IMR-90 (cell line): ENCODE data around the gene MOAP1. TPM values are rescaled to one million over a fixed set of nuclear protein-coding genes. Genes with fewer than 3 reads are reported as not detected.
"Not testable (repeated sequence)": the region's sequence is repeated elsewhere in the genome, so short reads cannot be mapped to it uniquely, and the experiment has no call there.

Source experiments
- ATAC-seq: fragments of 200-7000 bp; cut with Tn5 transposase; 2 replicates; pipeline ENCODE4 v1.9.1; 2020; ENCODE audit warnings: low read depth, mild to moderate bottlenecking, moderate library complexity
- BruUV-seq: library from RNA; stranded (reverse); fragments of 400-500 nt; replicated peaks from 2 replicates; lab custom pipeline; 2021; lab: Mats Ljungman, UMichigan
- CTCF ChIA-PET: fragments of 300-600 bp; formaldehyde crosslinking; extraction: SDS; loops from one replicate; lab custom pipeline; 2021; ENCODE audit warnings: antibody characterized with exemption; lab: Yijun Ruan, JAX
- POLR2A ChIA-PET: fragments of 300-600 bp; sonication (Branson Sonifier 250); formaldehyde crosslinking; loops from one replicate; lab custom pipeline; 2022; ENCODE audit warnings: antibody characterized with exemption; ENCODE audit not compliant: unreplicated experiment; lab: Charles Lee
- DNase-seq: peaks from one replicate; pipeline ENCODE4 v3.0.0; 2013
- H2AFZ ChIP-seq: replicated peaks from 2 replicates; pipeline ENCODE3; 2013; ENCODE audit warnings: low read length, mild to moderate bottlenecking; ENCODE audit not compliant: poor library complexity
- H2AK5ac ChIP-seq: 2 replicates; pipeline ENCODE4 v1.6.1; 2013; ENCODE audit warnings: low read depth, low read length, inconsistent platforms
- H2AK9ac ChIP-seq: replicated peaks from 2 replicates; pipeline ENCODE3; 2013; ENCODE audit warnings: mild to moderate bottlenecking, low read depth, low read length, moderate library complexity; ENCODE audit not compliant: poor library complexity
- H2BK120ac ChIP-seq: 2 replicates; pipeline ENCODE4 v1.6.1; 2013; ENCODE audit warnings: low read depth, low read length, inconsistent platforms
- H2BK15ac ChIP-seq: 3 replicates; pipeline ENCODE4 v1.6.1; 2013; ENCODE audit warnings: low read depth, low read length, inconsistent platforms
- H2BK20ac ChIP-seq: 2 replicates; pipeline ENCODE4 v1.6.1; 2013; ENCODE audit warnings: low read depth, mild to moderate bottlenecking, inconsistent platforms, low read length, moderate library complexity
- H2BK5ac ChIP-seq: 2 replicates; pipeline ENCODE4 v1.6.1; 2013; ENCODE audit warnings: mild to moderate bottlenecking, low read depth, low read length, inconsistent platforms; ENCODE audit not compliant: poor library complexity, severe bottlenecking
- H3K14ac ChIP-seq: replicated peaks from 2 replicates; pipeline ENCODE4 v1.6.1; 2013; ENCODE audit warnings: low read depth, low read length, inconsistent platforms
- H3K18ac ChIP-seq: 2 replicates; pipeline ENCODE4 v1.6.1; 2013; ENCODE audit warnings: low read depth, low read length, control low read depth
- H3K23ac ChIP-seq: 2 replicates; pipeline ENCODE4 v1.6.1; 2013; ENCODE audit warnings: low read depth, low read length, inconsistent platforms
- H3K27ac ChIP-seq: 2 replicates; pipeline ENCODE4 v1.5.1; 2013; ENCODE audit warnings: mild to moderate bottlenecking, control low read depth, low read length; ENCODE audit not compliant: insufficient read depth
- H3K27me3 ChIP-seq: 2 replicates; pipeline ENCODE4 v1.6.1; 2013; ENCODE audit warnings: low read length; ENCODE audit not compliant: control insufficient read depth, insufficient read depth
- H3K36me3 ChIP-seq: 2 replicates; pipeline ENCODE4 v1.6.1; 2013; ENCODE audit warnings: low read length, mixed read lengths; ENCODE audit not compliant: control insufficient read depth, insufficient read depth
- H3K4ac ChIP-seq: 2 replicates; pipeline ENCODE4 v1.6.1; 2013; ENCODE audit warnings: low read depth, low read length, inconsistent platforms
- H3K4me1 ChIP-seq: 2 replicates; pipeline ENCODE4 v1.6.1; 2013; ENCODE audit warnings: low read length, mixed read lengths; ENCODE audit not compliant: control insufficient read depth, insufficient read depth
- H3K4me2 ChIP-seq: 2 replicates; pipeline ENCODE4 v1.6.1; 2013; ENCODE audit warnings: low read depth, mild to moderate bottlenecking, control low read depth, low read length, moderate library complexity
- H3K4me3 ChIP-seq: 2 replicates; pipeline ENCODE4 v1.5.1; 2013; ENCODE audit warnings: low read depth, mild to moderate bottlenecking, control low read depth, low read length, moderate library complexity; ENCODE audit not compliant: insufficient read depth
- H3K56ac ChIP-seq: 2 replicates; pipeline ENCODE4 v1.6.1; 2013; ENCODE audit warnings: low read length, inconsistent platforms; ENCODE audit not compliant: insufficient read depth; ENCODE audit errors: extremely low read depth
- H3K79me1 ChIP-seq, 2 experiments: 2 replicates each; pipeline ENCODE4 v1.6.1; 2013; ENCODE audit warnings: low read length in 2 of 2, inconsistent platforms in 1 of 2, low read depth in 1 of 2
- H3K9ac ChIP-seq: 2 replicates; pipeline ENCODE4 v1.6.1; 2013; ENCODE audit warnings: low read depth, low read length, control low read depth
- H3K9me1 ChIP-seq: 2 replicates; pipeline ENCODE4 v1.6.1; 2013; ENCODE audit warnings: low read length, inconsistent platforms; ENCODE audit not compliant: insufficient read depth
- H3K9me3 ChIP-seq: 2 replicates; pipeline ENCODE4 v1.6.1; 2013; ENCODE audit warnings: low read length; ENCODE audit not compliant: control insufficient read depth, insufficient read depth
- H4K20me1 ChIP-seq: 2 replicates; pipeline ENCODE4 v1.6.1; 2013; ENCODE audit warnings: low read length, inconsistent platforms; ENCODE audit not compliant: insufficient read depth
- H4K5ac ChIP-seq: 2 replicates; pipeline ENCODE4 v1.6.1; 2013; ENCODE audit warnings: mild to moderate bottlenecking, low read depth, low read length, control low read depth
- H4K8ac ChIP-seq, 2 experiments: 2 replicates each; pipeline ENCODE4 v1.6.1; 2013; ENCODE audit warnings: low read depth in 2 of 2, low read length in 2 of 2, control low read depth in 1 of 2, inconsistent platforms in 1 of 2
- H4K91ac ChIP-seq: 2 replicates; pipeline ENCODE4 v1.6.1; 2013; ENCODE audit warnings: low read depth, low read length, inconsistent platforms; ENCODE audit not compliant: insufficient read depth
- WGBS, 2 experiments: methylation state at CpG; one replicate each; pipeline versions ENCODE4 v1.1.5 to v1.1.7; 2013; ENCODE audit warnings: missing lambda C conversion rate in 2 of 2; ENCODE audit not compliant: insufficient read length in 1 of 2; ENCODE audit errors: extremely low coverage in 2 of 2; 5-methylcytosine and 5-hydroxymethylcytosine counted together
- dilution Hi-C: fragments of 300-500 bp; cut with HindIII; formaldehyde crosslinking; loops from one replicate; pipeline ENCODE4 v1.14.3; 2018; ENCODE audit warnings: low sequenced_read_pairs; ENCODE audit not compliant: unreplicated experiment
- in situ Hi-C: fragments of 300-500 bp; cut with MboI; formaldehyde crosslinking; loops from 3 replicates; pipeline ENCODE4 v1.14.3; 2019; ENCODE audit warnings: low sequenced_read_pairs, inconsistent platforms, mixed read lengths
- intact Hi-C: fragments of 100-400 bp; cut with micrococcal nuclease; formaldehyde crosslinking; loops from 2 replicates; pipeline ENCODE4 v1.10.0; 2022
- polyA plus RNA-seq, 3 experiments: library from polyadenylated mRNA; depleted of rRNA; stranded (reverse); fragments of >200 nt; gene quantifications; 2 replicates each; pipeline ENCODE4 v1.2.3, GENCODE V29; 2012; ENCODE audit warnings: low replicate concordance in 1 of 3
- total RNA-seq: library from RNA; depleted of rRNA; stranded (reverse); fragments of >200 nt; gene quantifications from 2 replicates; pipeline ENCODE4 v1.2.3, GENCODE V29; 2012

Gene MOAP1
- total and polyA plus RNA-seq, 2 of the 4 experiments (the other 2 are of a cell fraction), result 9.9 to 13.2 TPM

DNA sequence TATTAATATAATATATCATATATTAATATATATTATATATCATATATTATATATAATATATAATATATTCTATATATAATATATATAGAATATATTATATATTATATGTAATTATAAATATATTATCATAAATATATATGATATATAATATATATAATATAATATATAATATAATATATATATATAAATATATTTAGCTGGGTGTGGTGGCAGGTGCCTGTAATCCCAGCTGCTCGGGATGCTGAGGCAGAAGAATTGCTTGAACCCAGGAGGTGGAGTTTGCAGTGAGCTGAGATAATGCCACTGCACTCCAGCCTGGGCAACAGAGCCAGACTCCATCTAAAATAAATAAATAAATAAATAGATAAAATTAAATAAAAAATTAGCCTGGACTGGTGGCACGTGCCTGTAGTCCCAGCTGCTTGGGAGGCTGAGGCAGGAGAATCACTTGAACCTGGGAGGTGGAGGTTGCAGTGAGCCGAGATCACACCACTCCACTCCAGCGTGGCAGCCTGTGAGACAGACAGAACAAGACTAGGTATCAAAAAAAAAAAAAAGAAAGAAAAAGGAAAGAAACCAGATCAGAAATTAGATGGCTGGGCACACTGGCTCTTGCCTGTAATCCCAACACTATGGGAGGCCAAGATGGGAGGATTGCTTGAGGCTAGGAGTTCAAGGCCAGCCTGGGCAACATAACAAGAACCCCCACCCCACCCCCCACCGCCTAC lies 24.9 kb downstream of the MOAP1 start:
- H2BK120ac ChIP-seq, POLR2A ChIA-PET, H3K14ac ChIP-seq, H3K9me3 ChIP-seq, H2BK15ac ChIP-seq, H4K8ac ChIP-seq, H3K56ac ChIP-seq, H4K20me1 ChIP-seq, H3K18ac ChIP-seq, DNase-seq, in situ Hi-C loops, H4K91ac ChIP-seq, H3K23ac ChIP-seq, H3K9ac ChIP-seq, H2AK5ac ChIP-seq, ATAC-seq, intact Hi-C loops, H2BK20ac ChIP-seq, H4K5ac ChIP-seq, H3K79me1 ChIP-seq, H3K9me1 ChIP-seq, H2AK9ac ChIP-seq, H3K27ac ChIP-seq, H2BK5ac ChIP-seq, H3K4ac ChIP-seq, H3K4me1 ChIP-seq, H2AFZ ChIP-seq, H3K36me3 ChIP-seq, dilution Hi-C loops, H3K4me3 ChIP-seq, H3K27me3 ChIP-seq, BruUV-seq, H3K4me2 ChIP-seq: not testable (repeated sequence)
- CTCF ChIA-PET, result interaction anchor here (1.4 kb wide), 1 partner anchor 46 kb away, joined by 4 read pairs; no protein-coding TSS in a partner anchor
- no CpG with 5 or more reads among the region's 5 CpGs for WGBS, 2 experiments

DNA sequence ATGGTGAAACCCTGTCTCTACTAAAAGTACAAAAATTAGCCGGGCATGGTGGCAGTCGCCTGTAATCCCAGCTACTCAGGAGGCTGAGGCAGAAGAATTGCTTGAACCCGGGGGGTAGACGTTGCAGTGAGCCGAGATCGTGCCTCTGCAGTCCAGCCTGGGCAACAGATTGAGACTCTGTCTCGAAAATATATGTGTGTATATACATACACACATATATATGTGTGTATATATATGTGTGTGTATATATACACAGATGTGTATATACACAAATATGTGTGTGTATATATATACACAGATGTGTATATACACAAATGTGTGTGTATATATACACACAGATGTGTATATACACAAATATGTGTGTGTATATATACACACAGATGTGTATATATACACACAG lies 26.3 kb downstream of the MOAP1 start:
- H2AK9ac ChIP-seq, H3K4me1 ChIP-seq, POLR2A ChIA-PET, H3K4me2 ChIP-seq, H3K56ac ChIP-seq, H3K9ac ChIP-seq, H3K36me3 ChIP-seq, H2AFZ ChIP-seq, H4K20me1 ChIP-seq, H3K4me3 ChIP-seq, H2BK5ac ChIP-seq, CTCF ChIA-PET, in situ Hi-C loops, H3K27me3 ChIP-seq, dilution Hi-C loops, H4K8ac ChIP-seq, intact Hi-C loops, H3K14ac ChIP-seq, H2BK20ac ChIP-seq, H4K5ac ChIP-seq, BruUV-seq, ATAC-seq, H3K9me1 ChIP-seq, H2AK5ac ChIP-seq, H3K23ac ChIP-seq, H4K91ac ChIP-seq, H3K79me1 ChIP-seq, H3K27ac ChIP-seq, H2BK15ac ChIP-seq, H3K9me3 ChIP-seq, H2BK120ac ChIP-seq, H3K18ac ChIP-seq, DNase-seq, H3K4ac ChIP-seq: not testable (repeated sequence)
- no CpG with 5 or more reads among the region's 7 CpGs for WGBS, 2 experiments
